K562 (cell line): Measurements from ENCODE around the gene FZD4. TPM values are rescaled to one million over a fixed set of nuclear protein-coding genes. Genes with fewer than 3 reads are reported as not detected.
A peak's percentile ranks its signal among the peaks of the same experiment; 100 is the strongest.
"Not testable (repeated sequence)": the region's sequence is repeated elsewhere in the genome, so short reads cannot be mapped to it uniquely, and the experiment has no call there.

ENCODE experiments used
- ATAC-seq: fragments of 200-7000 bp; cut with Tn5 transposase; 3 replicates; pipeline ENCODE4 v1.9.1; 2020; ENCODE audit warnings: moderate library complexity
- BruUV-seq: library from RNA; stranded (reverse); fragments of 400-500 nt; replicated peaks from 2 replicates; lab custom pipeline; 2021; lab: Mats Ljungman, UMichigan
- CTCF ChIA-PET: fragments of 300-600 bp; formaldehyde crosslinking; extraction: SDS; loops from one replicate; lab custom pipeline; 2021; ENCODE audit warnings: low intra/inter-chr PET ratio; lab: Yijun Ruan, JAX
- POLR2A ChIA-PET: fragments of 300-600, 350-650 bp; sonication (Branson Sonifier 250); formaldehyde crosslinking; extraction: SDS; loops from one replicate; lab custom pipeline; 2021; ENCODE audit warnings: antibody characterized with exemption, inconsistent platforms; lab: Yijun Ruan, JAX
- DNase-seq, 4 experiments: peaks; one replicate each; pipeline versions ENCODE4 v3.0.0 to v3.0.0-alpha.2; 2011 to 2018; ENCODE audit warnings: low spot score in 3 of 4, mixed read lengths in 3 of 4; ENCODE audit errors: extremely low read depth in 1 of 4
- FAIRE-seq: peaks from 2 replicates; lab custom pipeline; 2011; peaks lifted over from hg19 to GRCh38; lab: Jason Lieb, UNC
- H2AFZ ChIP-seq: 2 replicates; pipeline ENCODE4 v1.6.0; 2011; ENCODE audit warnings: low read depth, low read length, control low read depth, inconsistent platforms
- H3K27ac ChIP-seq: fragments of 200-600 bp; 3 replicates; pipeline ENCODE4 v1.8.0; 2011; ENCODE audit warnings: low read depth, mild to moderate bottlenecking, control low read depth, inconsistent platforms, low read length, moderate library complexity, mixed read lengths; ENCODE audit errors: extremely low read depth
- H3K27me3 ChIP-seq, 2 experiments: fragments of 300-600 bp in 1 of 2; 2 replicates in 1 of 2; 3 replicates in 1 of 2; pipeline versions ENCODE4 v1.6.0 to v1.8.0; 2011; ENCODE audit warnings: inconsistent platforms in 2 of 2, low read length in 2 of 2, mild to moderate bottlenecking in 1 of 2, mixed read lengths in 1 of 2, moderate library complexity in 1 of 2; ENCODE audit not compliant: control insufficient read depth in 2 of 2, insufficient read depth in 2 of 2
- H3K36me3 ChIP-seq: fragments of 300-600 bp; 3 replicates; pipeline ENCODE4 v1.8.0; 2011; ENCODE audit warnings: mild to moderate bottlenecking, low read length, inconsistent platforms; ENCODE audit not compliant: control insufficient read depth, insufficient read depth
- H3K4me1 ChIP-seq, 2 experiments: fragments of 200-600 bp in 1 of 2; replicated peaks in 1 of 2; 2 replicates in 1 of 2; 3 replicates in 1 of 2; pipeline versions ENCODE4 v1.5.1 to v1.8.0; 2011; ENCODE audit warnings: inconsistent platforms in 2 of 2, low read length in 2 of 2, mild to moderate bottlenecking in 1 of 2, mixed read lengths in 1 of 2, moderate library complexity in 1 of 2; ENCODE audit not compliant: control insufficient read depth in 2 of 2, insufficient read depth in 2 of 2
- H3K4me2 ChIP-seq: 2 replicates; pipeline ENCODE4 v1.6.1; 2011; ENCODE audit warnings: low read length, control low read depth, inconsistent platforms, mixed read lengths; ENCODE audit not compliant: insufficient read depth
- H3K4me3 ChIP-seq: fragments of 200-600 bp; sonication (generic), shearing (Covaris generic); 2 replicates; pipeline ENCODE4 v1.5.1; 2016; ENCODE audit warnings: control low read depth, inconsistent platforms
- H3K79me2 ChIP-seq: fragments of 200-600 bp; 3 replicates; pipeline ENCODE4 v1.8.0; 2011; ENCODE audit warnings: low read length, inconsistent platforms; ENCODE audit not compliant: control insufficient read depth, insufficient read depth
- H3K9ac ChIP-seq, 2 experiments: 2 replicates each; pipeline versions ENCODE4 v1.6.0 to v1.6.1; 2011; ENCODE audit warnings: low read depth in 2 of 2, low read length in 2 of 2, control low read depth in 1 of 2, inconsistent platforms in 1 of 2, mild to moderate bottlenecking in 1 of 2, mixed read lengths in 1 of 2; ENCODE audit not compliant: insufficient read depth in 1 of 2
- H3K9me1 ChIP-seq: one replicate; pipeline ENCODE4 v1.6.0; 2011; ENCODE audit warnings: inconsistent platforms, mild to moderate bottlenecking, low read length, moderate library complexity; ENCODE audit not compliant: control insufficient read depth, insufficient read depth
- H3K9me3 ChIP-seq: replicated peaks from 2 replicates; pipeline ENCODE4 v1.5.1; 2011; ENCODE audit warnings: low read depth, low read length, inconsistent platforms; ENCODE audit not compliant: control insufficient read depth, insufficient read depth
- H4K20me1 ChIP-seq: replicated peaks from 2 replicates; pipeline ENCODE4 v1.6.1; 2011; ENCODE audit warnings: low read length, inconsistent platforms, mixed read lengths; ENCODE audit not compliant: control insufficient read depth, insufficient read depth
- BCL6 ChIP-seq: fragments of 250-450 bp; sonication (Bioruptor Pico); IDR thresholded peaks from 2 replicates; pipeline ENCODE4 v1.4.0; 2020
- CAMTA2 ChIP-seq: fragments of 250-450 bp; sonication (Bioruptor Pico); conservative IDR thresholded peaks from 2 replicates; pipeline ENCODE4 v1.5.1; 2022
- ELF4 ChIP-seq: fragments of 450-650 bp; formaldehyde crosslinking; IDR thresholded peaks from 2 replicates; pipeline ENCODE4 v1.4.0; 2022; ENCODE audit warnings: missing genetic modification characterization
- ESRRB ChIP-seq: fragments of 250-450 bp; sonication (Bioruptor Pico); IDR thresholded peaks from 2 replicates; pipeline ENCODE4 v1.5.0; 2020; ENCODE audit warnings: mild to moderate bottlenecking, moderate library complexity, borderline replicate concordance
- HEY1 ChIP-seq: fragments of 250-450 bp; sonication (Bioruptor Pico); IDR thresholded peaks from 2 replicates; pipeline ENCODE4 v1.5.0; 2020; ENCODE audit warnings: mild to moderate bottlenecking, moderate library complexity, borderline replicate concordance
- HMG20B ChIP-seq: fragments of 250-450 bp; sonication (Bioruptor Pico); IDR thresholded peaks from 2 replicates; pipeline ENCODE4 v1.5.0; 2021; ENCODE audit warnings: mild to moderate bottlenecking
- NR2C1 ChIP-seq, 2 experiments: fragments of 450-650 bp; IDR thresholded peaks; 2 replicates each; pipeline ENCODE4 v1.6.1; 2017; ENCODE audit warnings: mild to moderate bottlenecking in 2 of 2, antibody characterized with exemption in 1 of 2, inconsistent platforms in 1 of 2, missing compliant biosample characterization in 1 of 2, missing genetic modification characterization in 1 of 2
- OTX1 ChIP-seq: fragments of 450-650 bp; formaldehyde crosslinking; IDR thresholded peaks from 2 replicates; pipeline ENCODE4 v1.4.0; 2022; ENCODE audit warnings: mild to moderate bottlenecking
- PHTF2 ChIP-seq: fragments of 250-450 bp; sonication (Bioruptor Pico); IDR thresholded peaks from 2 replicates; pipeline ENCODE4 v1.5.0; 2021; ENCODE audit warnings: mild to moderate bottlenecking
- PTTG1 ChIP-seq: fragments of 450-650 bp; IDR thresholded peaks from 2 replicates; pipeline ENCODE4 v1.6.1; 2016; ENCODE audit warnings: low read depth, mild to moderate bottlenecking, missing genetic modification characterization, missing compliant biosample characterization
- STAT5B ChIP-seq: fragments of 250-450 bp; sonication (Bioruptor Pico); IDR thresholded peaks from 2 replicates; pipeline ENCODE4 v1.8.0; 2021; ENCODE audit warnings: mild to moderate bottlenecking, inconsistent platforms
- THRB ChIP-seq: fragments of 450-650 bp; formaldehyde crosslinking; conservative IDR thresholded peaks from 2 replicates; pipeline ENCODE4 v1.4.0; 2022; ENCODE audit warnings: mild to moderate bottlenecking, missing genetic modification characterization
- ZBTB34 ChIP-seq: fragments of 250-450 bp; sonication (Bioruptor Pico); IDR thresholded peaks from 2 replicates; pipeline ENCODE4 v1.8.0; 2021; ENCODE audit warnings: mild to moderate bottlenecking, moderate library complexity
- ZFP1 ChIP-seq: fragments of 450-650 bp; formaldehyde crosslinking; IDR thresholded peaks from 2 replicates; pipeline ENCODE4 v1.4.0; 2020; ENCODE audit warnings: mild to moderate bottlenecking, mixed read lengths
- ZFPM2 ChIP-seq: fragments of 250-450 bp; sonication (Bioruptor Pico); IDR thresholded peaks from 2 replicates; pipeline ENCODE4 v1.5.1; 2022; ENCODE audit warnings: mild to moderate bottlenecking
- ZNF133 ChIP-seq: fragments of 250-450 bp; sonication (Bioruptor Pico); IDR thresholded peaks from 2 replicates; pipeline ENCODE4 v1.4.0; 2020; ENCODE audit warnings: mild to moderate bottlenecking
- ZNF140 ChIP-seq: fragments of 250-450 bp; sonication (Bioruptor Pico); IDR thresholded peaks from 2 replicates; pipeline ENCODE4 v1.8.0; 2021; ENCODE audit warnings: moderate library complexity, mild to moderate bottlenecking, inconsistent platforms
- ZNF408 ChIP-seq: fragments of 250-450 bp; sonication (Bioruptor Pico); IDR thresholded peaks from 2 replicates; pipeline ENCODE4 v1.4.0; 2020; ENCODE audit warnings: low read depth, mild to moderate bottlenecking, moderate library complexity
- ZNF696 ChIP-seq: fragments of 250-450 bp; sonication (Bioruptor Pico); conservative IDR thresholded peaks from 2 replicates; pipeline ENCODE4 v1.4.0; 2020; ENCODE audit warnings: mild to moderate bottlenecking, moderate library complexity
- ZNF77 ChIP-seq: fragments of 250-450 bp; sonication (Bioruptor Pico); IDR thresholded peaks from 2 replicates; pipeline ENCODE4 v1.5.0; 2020
- ZNF785 ChIP-seq: fragments of 250-450 bp; sonication (Bioruptor Pico); IDR thresholded peaks from 2 replicates; pipeline ENCODE4 v1.4.0; 2020; ENCODE audit warnings: mild to moderate bottlenecking
- WGBS: fragments of 100-300 bp; shearing (Covaris generic); methylation state at CpG from one replicate; pipeline ENCODE4 v1.1.6; 2016; ENCODE audit warnings: low coverage, mixed read lengths; ENCODE audit not compliant: insufficient coverage; ENCODE audit errors: missing lambda C conversion rate; 5-methylcytosine and 5-hydroxymethylcytosine counted together
- in situ Hi-C: fragments of 300-500 bp; cut with MboI; formaldehyde crosslinking; loops from 4 replicates; pipeline ENCODE4 v1.15.0; 2018; ENCODE audit warnings: inconsistent platforms, mixed read lengths
- intact Hi-C: fragments of 100-400 bp; cut with micrococcal nuclease; formaldehyde crosslinking; loops from 2 replicates; pipeline ENCODE4 v1.14.2; 2022
- polyA plus RNA-seq, 8 experiments: library from polyadenylated mRNA; depleted of rRNA in 4 of 8; stranded (reverse) in 5 of 8; unstranded in 3 of 8; fragments of >200 nt; fragmentation: Nextera tagmentation in 2 of 8; fragmentation: Illumina TruSeq in 1 of 8; extraction: Ambion mirVana in 2 of 8; extraction: Trizol in 1 of 8; gene quantifications; 2 replicates each; pipeline versions ENCODE4 v1.2.1 to v1.2.3, GENCODE V29; 2011 to 2014; ENCODE audit warnings: inconsistent platforms in 1 of 8, missing spikeins in 1 of 8
- total RNA-seq, 7 experiments: library from RNA; depleted of rRNA in 6 of 7; stranded (reverse); fragments of >200 nt in 6 of 7; fragmentation: Illumina TruSeq in 2 of 7; extraction: Trizol in 2 of 7; gene quantifications; 2 replicates each; pipeline versions ENCODE4 v1.2.1 to v1.2.3, GENCODE V29; 2011 to 2021; ENCODE audit warnings: low replicate concordance in 1 of 7

Gene FZD4
- total and polyA plus RNA-seq, 9 of the 15 experiments (the other 6 are each of a cell fraction or from before 2014, with no cell fraction given), result 1.2 to 7.9 (median 5.8) TPM

DNA sequence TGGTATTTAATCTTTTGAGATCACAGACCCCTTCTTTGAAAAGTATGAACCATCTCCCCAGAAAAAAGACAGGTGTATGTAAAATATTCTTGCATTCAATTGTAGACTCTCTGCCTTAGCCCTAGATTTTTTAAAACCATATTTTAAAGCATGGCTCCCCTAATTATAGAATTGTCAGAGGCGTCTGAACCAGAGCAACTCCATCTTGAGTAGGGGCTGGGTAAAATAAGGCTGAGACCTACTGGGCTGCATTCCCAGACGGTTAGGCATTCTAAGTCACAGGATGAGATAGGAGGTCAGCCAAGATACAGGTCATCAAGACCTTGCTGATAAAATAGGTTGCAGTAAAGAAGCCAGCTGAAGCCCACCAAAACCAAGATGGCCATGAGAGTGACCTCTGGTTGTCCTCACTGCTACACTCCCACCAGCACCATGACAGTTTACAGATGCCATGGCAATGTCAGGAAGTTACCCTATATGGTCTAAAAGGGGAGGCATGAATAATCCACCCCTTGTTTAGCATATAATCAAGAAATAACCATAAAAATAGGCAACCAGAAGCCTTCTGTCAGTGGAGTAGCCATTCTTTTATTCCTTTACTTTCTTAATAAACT, 17.9 kb downstream of the FZD4 start:
- H3K4me2 ChIP-seq, result peak overlapping the region; percentile 64; the same call in 1 of the 2 replicates
- CTCF ChIA-PET, result interaction anchor here (1.6 kb wide), 1 partner anchor 344 kb away, joined by 7 read pairs; no protein-coding TSS in a partner anchor
- not testable (repeated sequence) for H4K20me1 ChIP-seq; H3K9me3 ChIP-seq; DNase-seq; H3K4me3 ChIP-seq; FAIRE-seq; H3K9me1 ChIP-seq; H3K27me3 ChIP-seq; H3K36me3 ChIP-seq; ATAC-seq; BruUV-seq; TF ChIP-seq NR2C1 (IDR thresholded peaks at IDR 0.05)
- POLR2A ChIA-PET, result interaction anchor here (0.6 to 0.9 kb wide), 3 partner anchors 10 to 364 kb away, joined by 3 to 4 read pairs (median 3); no protein-coding TSS in a partner anchor
- peak overlapping the region; percentile 87 for H2AFZ ChIP-seq
- intact Hi-C loops (loop anchor here (5.0 kb wide), 3 partner anchors 45 to 415 kb away; no protein-coding TSS in a partner anchor), in situ Hi-C loops (loop anchor here (10.0 kb wide), 1 partner anchor 488 kb away; no protein-coding TSS in a partner anchor)
- H3K79me2 ChIP-seq, result peaks cover 14% of the 10 kb centered on the region; the same call in 1 of the 3 replicates
- 30% methylated on average over 2 of the region's 2 CpGs for WGBS
- H3K27ac ChIP-seq, result peak overlapping the region; percentile 63
- H3K4me1 ChIP-seq, result peaks cover 29 to 69% of the 10 kb centered on the region in 2 experiments
- peak overlapping the region in 1 of 2 experiments; percentile 38; a peak in 3 of 4 replicates for H3K9ac ChIP-seq
- TF ChIP-seq ESRRB (CRISPR knock-in tag), result peak; percentile 93
- peak; percentile 98 for TF ChIP-seq ZNF133 (CRISPR knock-in tag)
- TF ChIP-seq ZNF408 (CRISPR knock-in tag), result 0 out of 2 replicates have a peak, but pooled peaks have one; percentile 75
- peak; percentile 92 for TF ChIP-seq ZNF785 (CRISPR knock-in tag)
- peak; percentile 97 for TF ChIP-seq BCL6
- peak; percentile 91 for TF ChIP-seq ZNF696 (CRISPR knock-in tag)
- TF ChIP-seq ZFPM2 (CRISPR knock-in tag), result peak; percentile 94
- peak; percentile 91 for TF ChIP-seq ZBTB34 (CRISPR knock-in tag)
- TF ChIP-seq ZNF77 (CRISPR knock-in tag), result peak; percentile 88; the same call in 1 of the 2 replicates
- TF ChIP-seq OTX1 (CRISPR knock-in tag), result peak; percentile 98
- peak; percentile 93; the same call in 1 of the 2 replicates for TF ChIP-seq HMG20B (CRISPR knock-in tag)
- peak; percentile 95 for TF ChIP-seq NR2C1 (tag; IDR thresholded peaks at IDR 0.05)
- peak; percentile 97 for TF ChIP-seq CAMTA2
- peak; percentile 95 for TF ChIP-seq PHTF2
- peak; percentile 94 for TF ChIP-seq STAT5B (CRISPR knock-in tag)
- peak; percentile 96 for TF ChIP-seq PTTG1 (tag)
- peak; percentile 96 for TF ChIP-seq THRB (CRISPR knock-in tag)
- TF ChIP-seq HEY1 (CRISPR knock-in tag), result peak; percentile 98
- peak; percentile 97 for TF ChIP-seq ZFP1 (CRISPR knock-in tag)
- TF ChIP-seq ELF4 (CRISPR knock-in tag), result peak; percentile 99
- 0 out of 2 replicates have a peak, but pooled peaks have one; percentile 62 for TF ChIP-seq ZNF140
